Activated CD4-positive, alpha-beta T cell treated with anti-CD3 and anti-CD28 coated beads, Interleukin-2, Interleukin-6, amounts not matched to agents 100 ng/mL and 50 ng/mL, durations not matched to agents 16 hours and 8 hours (primary cell): ENCODE measurements around the gene POP4.
"Not testable (repeated sequence)": the region's sequence is repeated elsewhere in the genome, so short reads cannot be mapped to it uniquely, and the experiment has no call there.

ENCODE experiments used
- DNase-seq: peaks from one replicate; pipeline ENCODE4 v3.0.0-alpha.2; 2020

Gene POP4

DNA sequence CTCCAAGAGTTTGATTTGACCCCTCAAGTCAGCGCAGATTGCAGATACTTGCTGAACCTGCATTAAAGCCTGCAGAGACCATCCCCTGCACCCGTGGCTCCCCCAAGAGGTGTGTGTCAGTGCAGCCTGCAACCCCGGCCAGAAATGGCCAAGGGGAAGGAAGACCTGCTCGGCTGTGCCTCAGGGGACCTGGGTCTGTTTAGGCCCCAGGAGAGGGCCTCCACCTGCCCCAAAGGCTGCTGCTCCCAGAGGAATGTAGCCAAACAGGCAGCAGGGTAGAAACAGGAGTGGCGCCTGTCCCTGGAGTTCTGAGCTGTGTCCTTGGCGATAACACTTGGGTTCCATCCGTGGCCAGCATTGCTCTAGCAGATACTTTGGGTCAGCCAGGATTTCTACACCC lies 8.0 kb downstream of the POP4 start:
- no peak for DNase-seq

DNA sequence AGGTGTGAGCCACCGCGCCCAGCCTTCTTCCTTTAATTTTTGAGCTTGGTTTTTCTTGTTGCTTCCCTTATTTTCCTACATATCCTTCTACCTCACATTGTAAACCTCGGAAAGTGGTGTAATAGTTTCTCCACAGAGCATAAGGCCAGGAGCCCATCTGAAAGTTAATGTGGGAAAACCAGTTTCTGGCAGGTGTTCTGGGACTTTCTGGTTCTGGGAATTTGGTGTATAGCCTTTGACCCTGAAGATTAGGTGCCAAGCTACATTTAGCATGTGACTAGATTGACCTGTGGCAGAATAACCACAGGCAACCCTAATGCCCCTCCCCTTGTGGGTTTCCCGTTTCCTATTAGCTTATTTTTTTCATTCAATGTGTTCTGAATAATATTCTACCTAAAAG lies 8.7 kb downstream of the POP4 start:
- no peak for DNase-seq

DNA sequence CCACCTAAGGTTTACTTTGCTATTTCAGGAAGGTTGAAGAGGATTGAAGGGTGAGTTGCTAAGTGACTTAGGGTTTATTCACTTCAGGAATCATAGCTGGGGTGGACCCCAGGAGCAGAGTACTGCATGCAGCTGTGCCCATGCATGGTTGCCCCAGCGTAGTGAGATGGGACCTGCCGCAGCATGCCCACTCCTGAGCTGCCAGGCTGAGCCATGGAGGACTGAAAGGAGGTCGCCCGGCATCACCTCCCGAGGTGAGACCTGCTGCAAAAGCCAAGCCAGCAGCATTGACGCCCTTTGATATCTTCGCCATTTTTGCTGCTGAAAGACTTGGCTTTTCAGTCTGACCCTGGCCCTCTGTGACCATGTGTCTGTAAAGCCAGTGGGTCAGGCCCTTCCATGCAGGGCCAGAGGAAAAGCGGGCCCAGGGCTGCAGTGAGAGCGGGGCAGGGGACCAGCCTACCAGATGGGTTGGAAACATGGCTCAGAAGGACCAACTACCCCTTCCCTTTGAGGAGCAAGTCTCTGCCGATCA lies 9.9 kb downstream of the POP4 start:
- DNase-seq, result no peak

DNA sequence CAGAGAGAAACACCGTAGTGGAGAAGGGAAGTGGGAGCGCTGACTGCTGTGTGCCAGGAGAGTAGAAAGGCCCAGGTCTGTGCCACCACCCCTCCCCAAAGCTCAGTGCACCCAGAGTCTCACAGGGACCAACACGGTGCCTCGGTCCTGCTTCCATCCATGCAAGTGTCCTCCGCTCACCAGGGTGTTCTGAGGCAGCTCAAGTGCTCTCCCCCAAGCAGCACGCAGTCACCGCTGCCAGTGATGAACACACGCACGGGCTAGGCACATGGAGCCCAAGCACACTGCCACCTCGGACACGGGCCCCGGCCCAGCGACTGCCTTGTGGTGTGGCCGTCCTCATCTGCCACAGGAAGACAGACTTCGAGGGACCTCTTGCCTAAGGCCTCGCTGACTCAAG lies 10.5 kb downstream of the POP4 start:
- DNase-seq, result no peak

DNA sequence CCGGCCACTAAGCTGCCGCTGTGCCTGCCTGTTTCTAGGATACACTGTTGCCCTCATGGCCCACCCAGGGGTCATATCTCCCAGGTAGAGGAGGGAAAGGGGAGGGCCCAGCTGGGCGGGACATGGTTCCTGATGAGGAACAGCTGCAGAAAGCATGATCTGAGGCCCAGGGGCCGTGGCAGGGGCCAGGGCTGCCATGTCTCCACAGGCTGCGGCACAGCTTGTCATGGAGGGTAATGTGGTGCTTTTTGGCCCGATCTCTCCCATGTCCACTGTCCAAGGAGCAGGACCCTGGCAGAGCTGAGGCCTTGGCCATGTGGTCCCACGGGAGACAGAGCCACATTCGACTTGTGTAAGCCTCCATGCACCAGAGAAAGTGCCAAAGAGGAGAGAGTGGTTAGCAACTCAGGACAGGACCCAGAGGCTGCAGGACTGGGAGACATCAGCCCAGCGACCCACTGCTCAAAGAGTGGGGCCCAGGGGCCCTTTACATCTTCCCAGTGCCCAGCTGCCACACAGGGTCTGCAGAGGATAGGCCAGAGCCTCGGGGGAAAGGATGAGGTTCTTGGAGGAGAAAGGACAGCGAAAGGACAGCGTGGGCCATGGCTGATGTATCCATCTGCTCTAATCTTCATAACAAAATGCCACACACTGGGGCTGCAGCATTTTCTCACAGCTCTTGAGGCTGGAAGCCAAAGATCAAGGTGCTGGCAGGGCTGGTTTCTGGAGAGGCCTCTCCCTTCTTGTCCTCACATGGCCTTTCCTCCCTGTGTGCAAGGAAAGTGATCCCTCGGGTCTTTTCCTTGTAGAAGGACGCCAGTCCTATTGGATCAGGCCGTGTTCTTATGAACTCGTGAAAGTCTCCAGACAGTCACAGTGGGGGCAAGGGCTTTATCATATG lies 11.5 kb downstream of the POP4 start:
- DNase-seq, result no peak

DNA sequence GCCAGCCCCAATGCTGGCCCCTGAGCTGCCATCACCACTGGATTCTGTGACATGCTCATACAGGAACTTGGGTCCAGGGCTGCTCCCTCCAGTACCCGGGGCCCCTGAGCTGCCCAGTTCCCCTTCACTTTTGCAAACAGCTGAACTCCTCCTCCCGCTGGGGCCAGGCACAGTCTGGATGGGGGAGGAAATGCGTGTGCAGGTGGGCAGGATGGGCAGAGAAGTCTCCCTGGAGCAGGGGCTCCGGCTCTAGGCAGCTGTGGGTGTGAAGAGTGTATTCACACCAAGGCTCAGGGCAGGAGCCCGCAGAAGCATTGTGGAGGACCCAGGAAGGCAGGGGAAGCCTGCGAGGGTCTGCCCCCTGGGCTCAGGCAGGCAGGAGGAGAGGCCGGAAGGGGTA lies 12.4 kb downstream of the POP4 start:
- no peak for DNase-seq

DNA sequence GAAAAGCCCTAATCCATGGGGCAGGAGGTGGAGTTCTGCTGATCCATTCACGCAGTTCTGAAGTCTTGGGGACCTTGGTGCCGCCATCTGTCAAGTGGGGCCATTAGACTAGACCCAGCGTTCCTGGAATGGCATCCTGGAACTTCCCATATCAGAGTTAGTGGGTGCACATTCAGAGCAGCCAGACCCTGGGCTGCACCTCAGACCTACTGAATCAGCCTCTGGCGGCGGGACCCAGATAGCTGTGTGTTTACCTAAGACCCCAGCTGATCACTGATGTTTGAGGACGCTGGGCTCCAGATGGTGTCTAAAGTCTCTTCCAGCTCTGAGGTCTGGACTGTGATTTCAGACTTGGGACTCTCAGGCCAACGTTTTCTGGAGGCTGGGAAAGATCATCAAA lies 12.8 kb downstream of the POP4 start:
- no peak for DNase-seq

DNA sequence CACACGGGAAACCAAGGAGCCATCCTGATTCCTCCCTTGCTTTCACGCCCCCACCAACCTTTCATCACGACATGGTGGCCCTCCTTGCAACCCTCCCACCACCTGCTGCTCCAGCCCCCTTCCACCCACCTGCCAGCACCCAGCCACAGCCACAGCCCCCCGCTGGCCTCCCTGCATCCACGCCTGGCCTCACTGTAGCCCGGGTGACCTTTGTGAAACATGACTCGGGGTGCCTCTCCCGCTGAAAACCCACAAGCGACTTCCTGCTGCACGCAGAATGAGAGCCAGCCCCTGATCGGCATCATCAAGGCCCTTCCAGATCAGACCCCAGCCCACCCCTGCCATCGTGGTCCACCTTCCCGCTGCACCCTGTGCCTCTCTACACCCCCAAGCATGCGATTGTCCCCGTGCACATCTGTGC lies 14.9 kb downstream of the POP4 start:
- peak; percentile 47 for DNase-seq

DNA sequence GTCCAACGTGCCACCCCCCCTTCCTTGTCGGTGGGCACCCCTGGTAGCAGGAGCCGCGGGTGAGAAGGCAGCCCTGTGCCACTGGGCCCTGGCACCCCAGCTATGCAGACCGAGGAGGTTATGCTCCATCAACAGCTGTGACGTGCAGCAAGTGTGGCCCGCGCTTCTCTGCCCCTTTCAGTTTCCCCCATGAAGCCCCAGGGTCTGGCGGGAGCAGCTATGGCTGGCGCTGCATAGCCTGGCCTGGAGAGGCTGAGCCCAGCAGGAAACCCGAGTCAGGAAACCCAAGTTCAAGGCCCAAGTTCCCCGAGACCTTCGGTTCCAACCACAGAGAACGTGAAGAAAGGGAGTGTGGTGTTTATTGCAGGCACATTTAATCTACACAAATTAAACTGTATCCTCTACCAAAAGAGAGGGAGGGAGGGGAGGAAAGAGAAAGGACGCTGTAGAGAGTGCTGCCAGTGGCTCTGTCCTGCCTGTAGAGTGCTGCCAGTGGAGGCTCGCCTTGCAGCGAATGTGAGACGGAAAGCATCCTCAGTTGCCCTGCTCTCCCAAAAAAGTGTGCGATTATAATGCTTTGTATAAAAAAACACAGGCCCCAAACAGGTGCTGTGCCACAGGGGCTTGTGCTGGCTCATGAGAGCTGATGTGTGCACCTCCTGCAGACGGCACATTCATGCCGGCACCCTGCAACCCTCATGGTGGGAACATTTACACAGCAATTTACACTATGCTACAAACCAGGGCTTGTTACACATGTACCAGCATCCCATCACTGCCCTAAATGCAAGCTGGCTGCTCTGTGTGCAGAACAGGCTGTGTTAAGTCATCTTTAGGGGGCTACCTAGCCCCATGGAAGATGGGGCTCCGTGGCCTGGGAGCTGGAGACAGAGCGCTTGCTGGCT lies 16.3 kb downstream of the POP4 start:
- peak; percentile 29 for DNase-seq

DNA sequence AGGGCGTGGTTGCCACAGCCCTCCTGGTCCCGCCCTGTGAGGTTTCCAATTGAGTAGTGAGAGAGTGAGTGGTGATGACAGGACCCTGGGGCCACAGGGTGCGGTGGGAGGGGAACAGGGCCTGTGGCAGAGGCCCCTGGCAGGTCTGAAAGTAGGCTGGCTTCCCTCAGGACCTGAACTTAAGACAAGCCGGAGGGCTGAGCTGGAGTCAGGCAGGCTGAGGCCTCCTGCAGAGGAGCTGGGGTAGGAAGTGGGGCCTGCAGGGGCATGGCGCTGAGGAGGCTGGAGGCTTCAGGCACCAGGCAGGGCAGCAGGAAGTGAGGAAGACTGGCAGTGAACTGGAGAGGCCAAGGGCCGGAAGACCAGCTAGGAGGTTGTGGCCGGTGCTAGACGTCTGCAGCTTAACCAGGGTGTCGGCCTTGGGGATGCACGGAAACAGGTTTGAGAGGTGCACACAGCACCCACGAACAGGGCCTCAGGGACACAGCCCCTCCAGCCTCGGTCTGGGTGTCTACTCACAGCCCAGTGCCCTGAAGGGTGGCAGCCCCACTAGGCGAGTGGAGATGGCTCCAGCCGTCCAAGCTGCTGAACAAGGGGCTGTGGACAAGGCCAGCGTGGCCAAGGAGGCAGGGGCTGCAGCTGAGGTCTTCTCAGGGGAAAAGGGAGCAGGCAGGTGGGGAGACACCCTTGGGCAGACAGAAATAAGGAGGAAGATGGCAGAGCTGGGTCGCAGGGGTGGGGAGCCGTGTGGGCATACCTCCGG lies 17.8 kb downstream of the POP4 start:
- DNase-seq, result peak; percentile 93

DNA sequence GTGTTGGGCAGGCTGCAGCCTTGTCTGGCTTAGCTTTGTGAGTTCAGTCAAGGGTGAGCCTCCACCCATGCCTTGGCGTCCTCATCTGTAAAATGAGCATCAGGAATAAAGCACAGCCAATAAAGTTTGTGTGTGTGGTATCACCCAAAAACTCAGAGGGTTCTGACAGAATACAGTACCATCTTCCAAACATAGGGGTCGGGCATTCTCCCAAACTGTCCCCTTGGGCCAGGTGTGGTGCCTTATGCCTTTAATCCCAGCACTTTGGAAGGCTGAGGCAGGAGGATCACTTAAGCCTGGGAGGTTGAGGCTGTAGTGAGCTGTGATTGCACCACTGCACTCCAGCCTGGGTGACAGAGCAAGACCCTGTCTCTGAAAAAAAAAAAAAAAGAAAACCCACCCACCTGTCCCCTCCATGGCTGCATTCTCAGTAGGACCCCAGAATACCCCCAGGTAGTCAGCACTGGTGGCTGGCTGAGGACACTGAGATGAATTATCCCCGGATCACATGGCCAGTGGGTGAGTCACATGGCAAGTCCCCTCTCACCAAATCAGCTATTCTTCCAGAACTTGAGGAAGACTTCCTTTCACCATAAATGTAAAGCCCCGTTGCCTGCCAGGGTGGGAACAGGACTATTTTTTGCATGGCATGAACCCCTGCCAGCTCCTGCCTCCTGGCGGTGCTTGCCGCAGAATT lies 18.6 kb downstream of the POP4 start:
- DNase-seq, result no peak

DNA sequence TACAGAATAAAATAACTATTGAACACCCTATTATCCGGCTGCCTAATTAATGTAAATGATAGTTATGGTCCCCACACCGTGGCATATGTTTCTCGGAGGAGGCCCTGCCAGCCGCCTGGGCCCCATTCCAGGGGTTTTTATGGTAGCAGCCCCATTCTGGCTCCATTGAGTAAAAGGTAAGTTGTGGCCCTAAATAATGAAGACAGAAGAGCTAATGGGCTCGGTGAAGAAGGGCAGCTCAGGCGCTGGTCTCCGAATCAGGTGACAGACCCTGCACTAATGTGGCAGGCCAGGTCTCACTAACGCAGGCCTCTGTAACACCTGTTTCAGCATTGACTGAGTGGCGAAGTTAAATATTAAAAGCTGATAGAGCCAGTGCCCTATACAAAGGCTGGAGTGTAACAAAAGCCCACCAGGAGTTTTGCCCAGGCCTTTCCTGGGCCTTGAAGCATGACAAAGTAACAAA lies 19.1 kb downstream of the POP4 start:
- no peak for DNase-seq

DNA sequence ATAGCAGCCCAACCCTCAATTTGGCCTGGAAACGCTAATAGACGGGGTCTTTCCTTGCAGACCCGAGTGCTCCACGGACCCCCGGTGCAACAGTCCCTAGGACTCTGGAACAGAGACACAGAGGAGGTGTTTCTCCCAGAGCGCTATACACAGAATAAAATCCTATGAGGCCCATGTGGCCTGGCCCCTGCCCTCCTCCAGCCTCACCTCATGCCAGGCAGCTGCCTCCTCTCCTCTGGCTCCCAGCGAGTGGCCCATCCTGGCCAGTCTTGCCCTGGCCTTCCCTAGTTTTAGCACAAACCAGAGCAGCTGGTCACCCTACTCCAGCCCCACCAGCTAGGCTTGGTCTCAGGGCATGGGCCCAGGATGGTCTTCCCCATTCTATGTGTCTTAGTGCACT lies 20.3 kb downstream of the POP4 start:
- DNase-seq, result no peak

DNA sequence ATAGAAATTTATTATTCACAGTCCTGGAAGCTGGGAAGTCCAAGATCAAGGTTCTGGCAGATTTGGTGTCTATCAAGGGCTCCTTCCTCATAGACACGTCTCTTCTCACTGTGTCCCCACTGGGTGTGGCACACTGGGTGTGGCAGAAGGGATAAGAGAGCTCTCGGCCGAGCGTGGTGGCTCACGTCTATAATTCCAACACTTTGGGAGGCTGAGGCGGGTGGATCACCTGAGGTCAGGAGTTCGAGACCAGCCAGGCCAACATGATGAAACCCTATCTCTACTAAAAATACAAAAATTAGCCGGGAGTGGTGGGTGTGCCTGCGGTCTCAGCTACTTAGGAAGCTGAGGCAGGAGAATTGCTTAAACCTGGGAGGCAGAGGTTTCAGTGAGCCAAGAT lies 20.7 kb downstream of the POP4 start:
- not testable (repeated sequence) for DNase-seq

DNA sequence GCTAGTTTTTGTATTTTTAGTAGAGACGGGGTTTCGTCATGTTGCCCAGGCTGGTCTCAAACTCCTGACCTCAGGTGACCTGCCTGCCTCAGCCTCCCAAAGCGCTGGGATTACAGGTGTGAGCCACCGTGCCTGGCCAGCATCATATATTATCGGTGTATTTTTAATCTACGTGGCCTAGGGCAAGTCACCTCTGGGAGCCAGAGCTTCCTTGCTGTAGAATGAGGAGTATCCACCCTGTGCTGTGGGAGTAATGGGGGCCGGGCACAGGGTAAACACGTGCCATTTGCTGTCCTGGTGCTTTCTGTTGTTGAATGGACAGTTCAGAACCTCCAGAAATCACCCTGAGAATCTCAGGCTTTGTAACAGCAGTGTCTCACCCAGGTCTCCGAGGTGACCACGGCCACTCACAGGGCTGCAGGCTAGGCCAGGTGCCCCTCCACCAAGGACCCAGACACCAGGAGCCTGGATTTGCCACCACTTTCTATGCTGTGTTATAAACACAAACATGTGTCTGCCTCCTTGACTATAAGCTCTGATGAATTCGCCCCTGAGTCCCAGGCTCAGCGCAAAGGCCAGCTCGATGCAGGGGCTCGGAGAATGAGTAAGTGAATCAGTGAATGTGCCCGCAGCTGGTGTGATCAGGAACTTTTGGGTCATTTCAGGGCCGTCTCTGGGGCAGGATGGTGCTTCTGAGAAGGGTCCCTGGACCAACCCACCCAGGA lies 22.7 kb downstream of the POP4 start:
- DNase-seq, result no peak

DNA sequence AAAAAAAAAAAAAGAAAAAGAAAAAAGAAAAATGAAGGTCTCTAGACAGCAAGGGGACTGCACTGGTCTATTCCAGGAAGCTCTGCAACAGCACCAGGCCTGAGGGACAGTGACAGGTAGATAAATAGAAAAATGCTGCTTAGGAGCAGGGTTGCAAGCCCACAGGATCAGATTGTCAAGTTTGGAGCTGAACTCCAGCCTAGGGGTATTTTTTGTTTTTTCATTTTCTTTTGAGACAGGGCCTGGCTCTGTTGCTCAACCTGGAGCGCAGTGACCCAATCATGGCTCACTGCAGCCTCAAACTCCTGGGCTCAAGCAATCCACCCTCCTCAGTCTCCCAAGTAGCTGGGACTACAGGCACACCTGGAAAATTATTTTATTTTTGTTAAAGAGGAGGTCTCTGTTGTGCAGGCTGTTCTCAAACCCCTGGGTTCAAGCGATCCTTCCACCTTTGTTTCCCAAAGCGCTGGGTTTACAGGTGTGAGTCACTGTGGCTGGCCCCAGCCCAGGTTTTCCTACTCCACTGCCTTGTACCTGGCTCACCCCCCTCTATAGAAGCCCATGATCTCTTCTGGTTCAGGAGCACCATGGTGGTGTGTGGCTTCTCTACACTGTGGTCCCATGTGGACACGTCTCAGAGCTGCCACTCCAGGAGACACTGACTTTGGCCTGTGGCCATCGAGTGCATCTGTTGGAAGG lies 23.9 kb downstream of the POP4 start:
- DNase-seq, result no peak

DNA sequence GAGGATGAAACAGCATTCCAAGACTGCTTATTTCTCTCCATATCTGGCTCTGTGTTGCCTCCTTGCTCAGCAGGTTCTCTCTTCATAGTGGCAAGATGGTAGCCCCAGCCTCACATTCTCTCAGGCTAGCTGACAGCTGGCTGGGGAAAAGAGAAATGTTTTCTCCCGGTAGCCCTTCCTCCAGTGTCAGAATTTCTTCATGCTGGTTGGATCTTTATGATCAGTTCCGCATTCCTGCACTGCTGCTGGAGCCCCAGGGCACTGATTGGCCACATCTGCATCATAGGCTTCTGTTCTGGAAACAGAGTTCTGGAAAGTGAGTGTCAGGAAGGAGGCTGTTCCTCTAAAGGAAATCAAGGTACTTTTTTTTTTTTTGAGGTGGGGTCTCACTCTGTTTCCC lies 24.6 kb downstream of the POP4 start:
- no peak for DNase-seq

DNA sequence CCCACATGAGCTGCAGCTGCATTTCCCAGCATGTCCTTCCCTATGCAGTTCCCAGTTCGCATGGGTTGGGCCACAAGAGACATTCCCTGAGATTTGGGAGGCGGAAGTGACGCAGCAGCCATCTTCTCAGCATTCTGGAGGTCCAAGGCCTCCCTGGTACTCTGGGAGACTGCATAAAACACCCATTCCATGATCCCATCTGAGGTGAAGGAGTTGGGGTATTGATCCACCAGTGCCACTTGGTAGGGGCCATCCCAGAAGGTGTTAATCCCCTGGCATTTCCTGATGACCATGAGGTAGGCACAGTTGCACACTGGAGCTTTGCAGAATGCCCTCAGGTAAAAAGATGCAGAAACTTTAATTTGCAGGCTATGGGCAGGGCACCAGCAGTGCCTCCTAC lies 25.4 kb downstream of the POP4 start:
- no peak for DNase-seq

DNA sequence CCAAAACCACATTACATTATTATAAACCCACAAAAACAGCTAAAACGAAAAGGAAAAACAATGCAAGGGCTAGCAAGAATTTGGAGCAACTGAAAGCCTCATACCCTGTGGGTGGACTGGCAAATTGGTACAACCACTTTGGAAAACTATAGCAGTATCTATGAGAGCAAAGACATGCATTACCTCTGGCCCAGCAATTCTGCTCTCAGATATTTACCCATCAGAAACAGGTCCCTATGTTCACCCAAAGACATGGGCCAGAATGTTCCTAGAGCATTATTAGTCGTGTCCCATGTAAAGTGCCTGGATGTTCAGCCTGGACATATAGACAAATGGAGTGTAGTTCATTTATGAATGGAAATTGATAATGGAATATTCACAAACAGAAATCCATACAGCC lies 27.9 kb downstream of the POP4 start:
- DNase-seq, result no peak

DNA sequence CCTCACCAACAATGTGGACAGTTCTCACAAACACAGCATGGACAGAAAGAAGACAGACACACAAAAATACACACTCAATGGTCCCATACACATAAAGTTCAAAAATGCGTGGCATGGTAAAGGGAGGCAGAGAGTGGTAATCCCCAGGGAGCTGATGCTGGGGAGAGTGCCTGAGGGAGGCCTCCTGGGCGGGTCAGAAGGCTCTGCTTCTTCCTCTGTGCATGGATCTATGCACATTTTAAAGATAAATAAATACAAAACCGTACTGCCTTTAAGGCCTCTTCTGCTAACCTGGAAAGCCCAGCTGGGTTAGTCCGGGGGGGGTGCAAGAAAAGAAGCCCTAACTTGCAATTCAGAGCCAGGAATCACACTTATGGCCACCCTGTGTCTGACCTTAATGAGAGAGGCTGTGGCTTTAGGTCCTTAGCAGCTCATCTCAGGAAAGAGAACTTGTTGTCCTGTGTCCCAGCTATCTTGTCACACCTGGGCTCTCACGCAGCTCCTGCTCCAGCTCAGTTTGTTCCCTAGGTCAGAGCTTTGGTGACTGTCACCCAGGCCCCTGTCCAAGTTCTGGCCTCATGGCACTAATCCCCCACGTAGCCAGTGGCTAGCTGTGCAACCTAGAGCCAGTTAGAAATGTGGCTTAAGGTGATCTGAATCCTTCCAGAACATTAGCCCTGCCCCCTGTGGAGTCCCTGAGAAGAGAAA lies 28.5 kb downstream of the POP4 start:
- DNase-seq, result no peak
